GM19238 (cell line): ENCODE results near the gene MLF1.

Experiments used
- DNase-seq: peaks from one replicate; pipeline ENCODE4 v3.0.0; 2011; ENCODE audit warnings: low spot score; ENCODE audit not compliant: insufficient read length

Gene MLF1

DNA sequence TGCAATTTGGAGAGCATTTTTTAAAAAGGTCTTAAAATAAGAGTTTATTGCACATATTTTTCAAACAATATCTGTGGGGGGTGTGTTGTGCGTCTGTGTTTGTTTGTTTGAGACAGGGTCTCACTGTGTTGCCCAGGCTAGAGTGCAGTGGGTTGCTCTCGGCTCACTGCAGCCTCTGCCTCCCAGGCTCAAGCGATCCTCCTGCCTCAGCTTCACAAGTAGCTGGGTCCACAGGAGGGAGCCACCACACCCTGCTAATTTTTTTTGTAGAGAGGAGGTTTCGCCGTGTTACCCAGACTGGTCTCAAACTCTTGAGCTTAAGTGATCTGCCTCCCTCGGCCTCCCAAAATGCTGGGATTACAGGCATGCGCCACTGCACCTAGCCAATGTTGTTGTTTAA, 2.7 kb downstream of the MLF1 start:
- no peak for DNase-seq

DNA sequence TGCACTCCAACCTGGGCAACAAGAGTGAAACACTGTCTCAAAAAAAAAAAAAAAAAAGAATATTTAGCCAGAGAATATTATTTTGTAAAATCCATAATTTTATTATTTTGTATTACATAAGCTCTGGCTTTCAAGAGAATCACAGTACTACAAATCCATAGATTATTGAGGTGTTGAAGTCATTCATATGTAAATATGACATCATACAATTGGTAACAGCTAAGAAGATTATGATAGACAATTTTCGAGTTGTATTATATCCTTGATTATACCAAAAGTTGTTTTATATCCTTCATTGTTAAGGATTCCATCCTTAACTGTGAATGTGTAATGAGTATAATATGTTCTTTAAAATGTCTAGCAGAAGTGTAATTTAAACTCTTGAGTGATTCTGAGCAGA, 3.7 kb downstream of the MLF1 start:
- no peak for DNase-seq

GRCh38 chr3:158590223-158590622, 19.2 kb downstream of the MLF1 start:
- no peak for DNase-seq

DNA sequence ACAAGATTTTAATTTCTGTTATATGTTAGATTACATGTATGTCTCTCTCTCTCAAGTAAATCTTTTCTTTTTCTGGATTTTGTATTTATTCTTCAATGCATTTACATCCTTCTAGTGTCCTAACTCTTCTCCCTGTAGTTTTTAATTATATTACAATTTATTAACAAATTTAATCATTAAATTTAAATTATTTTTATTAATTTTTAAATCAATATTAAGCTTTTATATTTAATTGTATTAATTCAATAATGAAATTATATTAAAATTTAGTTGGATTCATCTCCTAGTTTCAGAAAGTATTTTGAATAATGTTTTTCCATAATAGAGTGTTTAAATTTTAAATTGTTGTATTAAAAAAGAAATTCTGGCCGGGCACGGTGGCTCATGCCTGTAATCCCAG, 29.8 kb downstream of the MLF1 start:
- no peak for DNase-seq

DNA sequence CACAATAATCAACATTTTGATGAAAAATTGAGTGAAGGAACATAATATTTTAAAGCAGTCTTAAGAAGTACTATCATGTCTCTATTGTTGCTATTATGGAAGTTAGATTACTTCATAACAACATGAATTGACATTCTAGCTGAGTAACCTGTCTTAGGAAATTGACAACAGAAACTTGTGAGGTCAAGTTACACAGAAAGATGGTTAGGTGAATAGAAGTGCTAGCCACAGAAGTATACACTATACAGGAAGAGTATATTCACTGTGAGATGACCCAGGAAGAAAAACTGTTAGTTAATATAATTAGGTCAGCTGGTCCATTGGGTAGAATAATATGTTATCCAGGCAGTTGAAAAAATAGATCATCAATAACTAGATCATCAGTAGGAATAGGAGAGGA, 31.2 kb downstream of the MLF1 start:
- no peak for DNase-seq

DNA sequence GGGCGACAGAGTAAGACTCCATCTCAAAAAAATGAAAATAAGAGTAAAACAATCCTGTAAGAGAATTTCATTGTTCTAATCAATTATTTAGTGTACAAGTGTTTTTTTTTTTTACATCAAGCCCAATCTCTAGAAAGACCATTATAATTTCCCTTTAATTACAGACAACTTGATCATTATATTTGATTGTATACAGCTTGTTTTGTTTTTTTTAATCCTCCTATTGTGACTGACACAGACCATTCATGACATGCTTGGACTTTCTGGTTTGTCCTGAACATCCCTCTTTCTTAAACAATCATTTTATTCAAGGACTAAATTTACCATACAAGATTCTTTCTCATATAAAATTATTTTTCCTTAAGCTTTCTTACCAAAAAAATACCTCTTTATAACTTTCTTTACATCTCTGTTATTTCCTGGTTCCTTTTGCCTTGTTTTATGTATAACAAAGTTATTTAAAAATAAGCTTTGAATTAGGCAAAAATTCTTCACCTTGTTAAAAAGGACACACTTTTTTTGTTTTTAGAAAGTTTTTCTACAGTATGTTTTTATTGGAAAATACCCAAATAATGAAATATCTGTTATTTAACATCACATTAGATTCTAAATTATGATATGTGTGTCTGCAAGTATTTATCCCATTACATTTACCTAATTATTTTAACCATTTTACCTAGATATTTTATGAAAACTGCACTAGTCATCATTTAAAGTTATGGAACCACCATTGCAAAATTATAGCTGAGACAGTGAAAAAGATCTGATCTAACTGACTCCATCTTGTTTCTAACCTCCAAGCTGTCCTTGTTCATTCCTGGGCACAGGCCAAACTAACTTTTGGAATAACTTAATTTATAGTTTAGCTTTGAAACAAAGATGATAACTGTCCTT, 47.2 kb downstream of the MLF1 start:
- no peak for DNase-seq

DNA sequence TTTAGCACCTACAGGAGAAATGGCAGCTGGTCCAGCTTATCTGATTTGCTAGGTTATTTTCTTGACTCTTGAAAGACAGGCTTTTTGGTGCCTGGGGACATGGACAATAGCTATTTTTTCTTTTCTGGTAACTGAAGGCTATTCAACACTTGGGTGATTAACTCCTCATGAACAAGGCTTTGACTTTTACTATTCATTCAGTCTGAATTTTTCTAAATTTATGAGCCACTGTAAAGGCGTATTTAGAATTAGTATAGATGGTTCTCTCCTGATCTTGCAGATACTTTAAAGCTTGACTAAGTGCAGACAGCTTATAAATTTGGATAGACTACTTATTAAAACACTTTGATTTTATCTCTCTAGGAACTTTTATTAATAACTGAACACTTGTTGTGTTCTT, 54.9 kb downstream of the MLF1 start:
- DNase-seq: no peak

DNA sequence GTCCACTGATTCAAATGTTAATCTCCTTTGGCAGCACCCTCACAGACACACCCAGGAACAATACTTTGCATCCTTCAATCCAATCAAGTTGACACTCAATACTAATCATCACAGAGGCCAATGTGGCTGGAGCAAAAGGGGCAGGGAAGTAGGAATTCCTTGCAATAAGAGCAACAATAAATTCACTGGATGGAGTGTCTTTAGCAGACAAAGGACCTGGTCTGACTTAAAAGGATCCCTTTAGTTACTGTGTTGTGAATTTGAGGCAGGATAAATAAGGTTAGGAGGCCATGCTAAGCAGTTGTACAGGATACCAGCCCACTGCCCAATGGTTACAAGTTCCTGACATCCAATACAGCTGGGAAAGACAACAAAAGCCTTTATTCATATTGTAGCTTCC, 61.0 kb downstream of the MLF1 start:
- no peak for DNase-seq

GRCh38 chr3:158640646-158641045, 69.7 kb downstream of the MLF1 start:
- no peak for DNase-seq

GRCh38 chr3:158642005-158642404, 71.0 kb downstream of the MLF1 start:
- DNase-seq: no peak

- no peak for DNase-seq
These were observed 71.6 kb downstream of the MLF1 start for GRCh38 chr3:158642474-158643210.

DNA sequence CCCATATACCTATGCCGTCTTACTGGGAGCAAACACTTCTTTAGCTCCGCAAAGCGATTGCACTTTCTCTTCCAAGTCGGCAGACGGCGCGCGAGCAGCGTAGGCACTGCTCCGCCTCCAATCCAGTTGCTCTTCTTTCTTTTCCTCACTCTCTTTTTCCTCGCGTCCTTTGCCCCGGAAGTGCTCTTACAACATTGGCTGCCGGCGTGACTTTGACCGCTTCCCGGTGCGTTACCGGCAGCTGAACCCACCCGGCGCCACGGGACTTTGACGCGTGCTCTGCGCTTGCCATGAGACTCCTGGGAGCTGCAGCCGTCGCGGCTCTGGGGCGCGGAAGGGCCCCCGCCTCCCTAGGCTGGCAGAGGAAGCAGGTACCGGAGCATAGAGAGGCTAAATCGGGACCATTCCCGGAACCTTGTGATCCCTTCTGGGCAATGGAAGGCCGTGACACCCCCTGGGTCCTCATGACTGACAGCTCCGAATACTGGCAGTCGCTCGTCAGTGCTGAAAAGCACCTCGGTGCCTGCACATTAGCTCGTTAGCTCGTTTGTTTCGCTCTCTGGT, 73.4 kb downstream of the MLF1 start, which contains the start of gene GFM1:
Gene GFM1 (plus strand): TSS at position 183 of the 564 bp plus-strand sequence. CDS start 108 bp downstream, at position 291.
- DNase-seq: peak; percentile 73

DNA sequence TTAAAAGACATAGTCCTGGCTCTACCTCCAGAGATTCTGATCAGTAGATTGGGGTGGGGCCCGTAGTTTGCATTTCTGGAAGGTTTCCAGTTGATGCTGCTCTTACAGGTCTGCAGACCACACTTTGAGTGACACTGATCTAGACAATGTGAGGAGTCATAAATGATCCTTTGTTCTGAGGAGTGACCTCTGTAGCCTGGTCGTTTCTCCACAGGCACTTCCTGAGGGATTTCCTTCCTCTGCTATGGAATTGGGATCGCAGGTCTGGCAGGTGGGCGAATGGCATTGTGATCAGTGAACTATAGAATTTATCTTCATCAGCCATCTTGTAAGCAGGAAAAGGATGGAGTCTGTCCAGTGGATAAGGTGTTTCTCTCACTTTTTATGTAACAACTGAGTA, 78.8 kb downstream of the MLF1 start:
- no peak for DNase-seq

GRCh38 chr3:158651192-158651591, 80.2 kb downstream of the MLF1 start:
- no peak for DNase-seq

GRCh38 chr3:158652463-158652862, 81.5 kb downstream of the MLF1 start:
- DNase-seq: no peak
